Panc1 (cell line): Measurements from ENCODE around the gene SOS2. TPM values are rescaled to one million over a fixed set of nuclear protein-coding genes. Genes with fewer than 3 reads are reported as not detected.
A peak's percentile ranks its signal among the peaks of the same experiment; 100 is the strongest.
"Not testable (repeated sequence)": the region's sequence is repeated elsewhere in the genome, so short reads cannot be mapped to it uniquely, and the experiment has no call there.

Experiments
- ATAC-seq: fragments of 200-7000 bp; cut with Tn5 transposase; 2 replicates; pipeline ENCODE4 v1.9.1; 2020; ENCODE audit warnings: mild to moderate bottlenecking, moderate library complexity
- BruUV-seq: library from RNA; stranded (reverse); fragments of 400-500 nt; replicated peaks from 2 replicates; lab custom pipeline; 2021; lab: Mats Ljungman, UMichigan
- CTCF ChIA-PET: fragments of 300-600 bp; sonication (Branson Sonifier 250); formaldehyde crosslinking; loops from one replicate; lab custom pipeline; 2022; ENCODE audit warnings: antibody characterized with exemption; lab: Charles Lee
- POLR2A ChIA-PET: fragments of 300-600 bp; sonication (Branson Sonifier 250); formaldehyde crosslinking; loops from one replicate; lab custom pipeline; 2022; ENCODE audit warnings: antibody characterized with exemption; lab: Charles Lee
- DNase-seq: peaks from one replicate; pipeline ENCODE4 v3.0.0-alpha.2; 2010; ENCODE audit warnings: low read depth, low spot score
- H3K27ac ChIP-seq: 2 replicates; pipeline ENCODE4 v1.5.1; 2011; ENCODE audit warnings: mild to moderate bottlenecking, low read length, inconsistent platforms
- H3K27me3 ChIP-seq: fragments of 200-500 bp; sonication (Bioruptor generic); 2 replicates; pipeline ENCODE4 v1.6.0; 2014; ENCODE audit warnings: low read length, inconsistent platforms; ENCODE audit not compliant: control insufficient read depth, insufficient read depth
- H3K36me3 ChIP-seq: fragments of 200-500 bp; sonication (Bioruptor generic); 2 replicates; pipeline ENCODE4 v1.5.1; 2014; ENCODE audit warnings: inconsistent platforms, mild to moderate bottlenecking, low read length, moderate library complexity; ENCODE audit not compliant: control insufficient read depth, insufficient read depth
- H3K4me1 ChIP-seq: 2 replicates; pipeline ENCODE4 v1.5.1; 2011; ENCODE audit warnings: inconsistent platforms, mild to moderate bottlenecking, low read length, moderate library complexity; ENCODE audit not compliant: control insufficient read depth, insufficient read depth
- H3K4me3 ChIP-seq, 2 experiments: 2 replicates each; pipeline ENCODE4 v1.5.1; 2011 to 2012; ENCODE audit warnings: low read depth in 2 of 2, low read length in 2 of 2, mild to moderate bottlenecking in 2 of 2, inconsistent platforms in 1 of 2, moderate library complexity in 1 of 2
- H3K9me3 ChIP-seq: fragments of 200-500 bp; sonication (Bioruptor generic); 2 replicates; pipeline ENCODE4 v1.5.1; 2014; ENCODE audit warnings: low read depth, mild to moderate bottlenecking, inconsistent platforms, low read length, moderate library complexity; ENCODE audit not compliant: control insufficient read depth, insufficient read depth
- POLR2AphosphoS5 ChIP-seq: IDR thresholded peaks from 2 replicates; pipeline ENCODE4 v1.6.1; 2012; ENCODE audit warnings: mild to moderate bottlenecking, low read depth, low read length, moderate library complexity
- SIN3A ChIP-seq: IDR thresholded peaks from 2 replicates; pipeline ENCODE4 v1.6.1; 2012; ENCODE audit warnings: low read depth, mild to moderate bottlenecking, low read length, moderate library complexity, borderline replicate concordance; ENCODE audit not compliant: insufficient read depth
- TCF7L2 ChIP-seq: IDR thresholded peaks from 2 replicates; pipeline ENCODE4 v1.6.1; 2011; ENCODE audit warnings: mild to moderate bottlenecking, low read depth, low read length, inconsistent platforms
- in situ Hi-C: cut with HindIII; loops from 2 replicates; pipeline ENCODE4 v1.10.0; 2016; ENCODE audit warnings: low sequenced_read_pairs, low pct_unique_long_range_greater_than_20kb
- intact Hi-C: fragments of 100-400 bp; cut with micrococcal nuclease; formaldehyde crosslinking; loops from one replicate; pipeline ENCODE4 v1.10.0; 2022; ENCODE audit not compliant: unreplicated experiment
- total RNA-seq: library from RNA; stranded (reverse); gene quantifications from one replicate; pipeline ENCODE4 v1.2.1, GENCODE V29; 2021; ENCODE audit not compliant: unreplicated experiment
- TF ChIP-seq, protein P1 (sequence below): fragments of 450-650 bp; IDR thresholded peaks from 2 replicates; pipeline ENCODE4 v1.5.1; 2017; ENCODE audit warnings: mild to moderate bottlenecking
- TF ChIP-seq, protein P2 (sequence below), 2 experiments: IDR thresholded peaks; 2 replicates each; pipeline ENCODE4 v1.6.1; 2011 to 2012; ENCODE audit warnings: low read depth in 2 of 2, control low read depth in 1 of 2, low read length in 1 of 2, mild to moderate bottlenecking in 1 of 2, moderate library complexity in 1 of 2; ENCODE audit not compliant: insufficient read depth in 1 of 2

SOS2 gene
- total RNA-seq, 1 experiment from 2014 or later = 21.2 TPM

DNA sequence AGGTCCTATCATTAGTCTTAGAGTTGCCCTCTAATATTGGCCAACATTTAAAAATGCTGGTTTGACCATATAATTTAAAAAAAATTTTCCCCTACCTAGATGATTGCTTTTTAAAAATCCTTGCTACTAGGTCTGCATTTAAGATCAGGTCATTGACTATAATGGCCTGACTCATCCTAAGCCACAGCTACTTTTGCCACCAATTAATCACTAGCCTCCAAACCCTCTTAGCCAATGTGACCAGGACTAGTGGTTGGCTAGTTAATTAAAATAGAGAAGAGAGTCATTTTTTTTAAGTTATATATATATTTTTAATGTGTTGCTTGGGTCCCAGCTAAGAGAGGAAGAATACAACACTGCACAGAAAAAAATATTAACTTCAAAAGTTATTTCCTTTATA lies 57.5 kb downstream of the SOS2 start:
- Histone ChIP-seq H3K36me3 (no peaks in the 10 kb centered on the region), H3K4me1 (no peaks in the 10 kb centered on the region), H3K9me3 (no peaks in the 10 kb centered on the region), H3K4me3 (no peak overlapping the region), H3K27me3 (no peaks in the 10 kb centered on the region), H3K27ac (no peak overlapping the region)
- no peak for ATAC-seq
- no TSS peak for BruUV-seq
- in situ Hi-C loops (no loop called here), intact Hi-C loops (no loop called here)
- TF ChIP-seq POLR2AphosphoS5 = no peak
- no peak for TF ChIP-seq SIN3A
- TF ChIP-seq, protein P1, sequence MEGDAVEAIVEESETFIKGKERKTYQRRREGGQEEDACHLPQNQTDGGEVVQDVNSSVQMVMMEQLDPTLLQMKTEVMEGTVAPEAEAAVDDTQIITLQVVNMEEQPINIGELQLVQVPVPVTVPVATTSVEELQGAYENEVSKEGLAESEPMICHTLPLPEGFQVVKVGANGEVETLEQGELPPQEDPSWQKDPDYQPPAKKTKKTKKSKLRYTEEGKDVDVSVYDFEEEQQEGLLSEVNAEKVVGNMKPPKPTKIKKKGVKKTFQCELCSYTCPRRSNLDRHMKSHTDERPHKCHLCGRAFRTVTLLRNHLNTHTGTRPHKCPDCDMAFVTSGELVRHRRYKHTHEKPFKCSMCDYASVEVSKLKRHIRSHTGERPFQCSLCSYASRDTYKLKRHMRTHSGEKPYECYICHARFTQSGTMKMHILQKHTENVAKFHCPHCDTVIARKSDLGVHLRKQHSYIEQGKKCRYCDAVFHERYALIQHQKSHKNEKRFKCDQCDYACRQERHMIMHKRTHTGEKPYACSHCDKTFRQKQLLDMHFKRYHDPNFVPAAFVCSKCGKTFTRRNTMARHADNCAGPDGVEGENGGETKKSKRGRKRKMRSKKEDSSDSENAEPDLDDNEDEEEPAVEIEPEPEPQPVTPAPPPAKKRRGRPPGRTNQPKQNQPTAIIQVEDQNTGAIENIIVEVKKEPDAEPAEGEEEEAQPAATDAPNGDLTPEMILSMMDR = no peak
- TF ChIP-seq, protein P2, sequence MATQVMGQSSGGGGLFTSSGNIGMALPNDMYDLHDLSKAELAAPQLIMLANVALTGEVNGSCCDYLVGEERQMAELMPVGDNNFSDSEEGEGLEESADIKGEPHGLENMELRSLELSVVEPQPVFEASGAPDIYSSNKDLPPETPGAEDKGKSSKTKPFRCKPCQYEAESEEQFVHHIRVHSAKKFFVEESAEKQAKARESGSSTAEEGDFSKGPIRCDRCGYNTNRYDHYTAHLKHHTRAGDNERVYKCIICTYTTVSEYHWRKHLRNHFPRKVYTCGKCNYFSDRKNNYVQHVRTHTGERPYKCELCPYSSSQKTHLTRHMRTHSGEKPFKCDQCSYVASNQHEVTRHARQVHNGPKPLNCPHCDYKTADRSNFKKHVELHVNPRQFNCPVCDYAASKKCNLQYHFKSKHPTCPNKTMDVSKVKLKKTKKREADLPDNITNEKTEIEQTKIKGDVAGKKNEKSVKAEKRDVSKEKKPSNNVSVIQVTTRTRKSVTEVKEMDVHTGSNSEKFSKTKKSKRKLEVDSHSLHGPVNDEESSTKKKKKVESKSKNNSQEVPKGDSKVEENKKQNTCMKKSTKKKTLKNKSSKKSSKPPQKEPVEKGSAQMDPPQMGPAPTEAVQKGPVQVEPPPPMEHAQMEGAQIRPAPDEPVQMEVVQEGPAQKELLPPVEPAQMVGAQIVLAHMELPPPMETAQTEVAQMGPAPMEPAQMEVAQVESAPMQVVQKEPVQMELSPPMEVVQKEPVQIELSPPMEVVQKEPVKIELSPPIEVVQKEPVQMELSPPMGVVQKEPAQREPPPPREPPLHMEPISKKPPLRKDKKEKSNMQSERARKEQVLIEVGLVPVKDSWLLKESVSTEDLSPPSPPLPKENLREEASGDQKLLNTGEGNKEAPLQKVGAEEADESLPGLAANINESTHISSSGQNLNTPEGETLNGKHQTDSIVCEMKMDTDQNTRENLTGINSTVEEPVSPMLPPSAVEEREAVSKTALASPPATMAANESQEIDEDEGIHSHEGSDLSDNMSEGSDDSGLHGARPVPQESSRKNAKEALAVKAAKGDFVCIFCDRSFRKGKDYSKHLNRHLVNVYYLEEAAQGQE (IDR thresholded peaks at IDR 0.05; ENCODE audit: insufficient read depth in 1 of 2, low read depth in 2 of 2, low read length in 1 of 2) = no peak
- CTCF ChIA-PET = no interaction called here
- DNase-seq = no peak
- POLR2A ChIA-PET = no interaction called here

DNA sequence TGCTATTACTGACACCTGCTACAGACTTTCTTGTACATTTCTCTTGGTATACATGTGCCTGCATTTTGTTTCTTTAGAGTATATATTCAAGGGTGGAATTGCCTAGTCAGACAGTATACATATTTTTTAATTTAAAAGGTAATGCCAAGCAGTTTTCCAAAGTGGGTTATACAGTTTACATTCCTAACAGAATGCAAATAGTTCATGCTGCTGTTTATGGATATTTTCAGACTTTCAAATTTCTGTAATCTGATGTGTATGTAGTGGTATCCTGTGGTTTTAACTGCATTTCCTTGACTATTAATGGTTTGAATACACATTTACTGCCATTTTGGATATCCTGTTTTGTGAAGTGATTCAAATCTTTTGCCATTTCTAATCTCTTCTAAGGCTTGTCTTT lies 59.5 kb downstream of the SOS2 start:
- intact Hi-C loops (no loop called here), in situ Hi-C loops (no loop called here)
- POLR2A ChIA-PET = no interaction called here
- BruUV-seq = TSS peak; percentile 61
- no peaks in the 10 kb centered on the region for H3K4me1 ChIP-seq
- ATAC-seq = no peak
- no peak for DNase-seq
- H3K9me3 ChIP-seq = no peaks in the 10 kb centered on the region
- no peaks in the 10 kb centered on the region for H3K36me3 ChIP-seq
- H3K27me3 ChIP-seq = no peaks in the 10 kb centered on the region
- CTCF ChIA-PET = no interaction called here
- TF ChIP-seq TCF7L2 (no peak), POLR2AphosphoS5 (no peak), SIN3A (no peak)
- TF ChIP-seq, protein P1 = no peak
- TF ChIP-seq, protein P2 (IDR thresholded peaks at IDR 0.05; ENCODE audit: insufficient read depth in 1 of 2, low read depth in 2 of 2, low read length in 1 of 2) = no peak
- H3K27ac ChIP-seq = no peak overlapping the region
- H3K4me3 ChIP-seq = no peak overlapping the region

DNA sequence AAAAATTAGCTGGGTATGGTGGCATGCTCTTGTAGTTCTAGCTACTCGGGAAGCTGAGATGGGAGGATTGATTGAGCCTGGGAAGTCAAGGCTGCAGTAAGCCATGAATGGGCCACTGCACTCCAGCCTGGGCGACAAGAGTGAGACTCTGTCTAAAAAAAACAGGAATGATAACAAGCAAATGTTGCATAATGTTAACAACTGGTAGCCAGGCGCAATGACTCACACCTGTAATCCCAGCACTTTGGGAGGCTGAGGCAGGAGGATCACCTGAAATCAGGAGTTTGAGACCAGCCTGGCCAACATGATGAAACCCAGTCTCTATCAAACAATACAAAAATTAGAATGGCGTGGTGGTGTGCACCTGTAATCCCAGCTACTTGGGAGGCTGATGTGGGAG lies 64.0 kb downstream of the SOS2 start:
- H3K4me3 ChIP-seq, H3K9me3 ChIP-seq, H3K27ac ChIP-seq, H3K36me3 ChIP-seq, POLR2A ChIA-PET, H3K27me3 ChIP-seq, CTCF ChIA-PET, intact Hi-C loops, BruUV-seq, DNase-seq, in situ Hi-C loops, H3K4me1 ChIP-seq, ATAC-seq: not testable (repeated sequence)
